ENCODE measurements around the gene TIGD6.

The TIGD6 gene

DNA sequence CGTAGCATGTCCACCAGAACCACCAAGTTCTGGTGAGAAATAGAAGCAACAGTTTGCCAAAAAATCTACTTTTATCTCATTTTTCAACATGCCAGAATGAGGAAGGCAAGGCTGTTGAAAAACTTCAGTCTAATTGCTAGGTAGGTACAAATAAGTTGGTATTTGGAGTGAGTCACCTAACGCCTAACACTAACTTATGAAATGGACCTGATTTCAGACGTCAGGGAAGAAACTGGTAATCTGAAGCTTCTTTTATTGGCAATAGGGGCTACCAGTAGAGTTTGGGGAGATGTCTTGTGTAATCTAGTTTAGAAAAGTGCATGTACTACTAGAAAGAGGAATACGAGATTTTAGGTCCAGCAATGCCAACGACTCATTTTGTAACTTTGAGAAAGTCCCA lies 51.5 kb downstream of the TIGD6 start:
- POLR2A ChIA-PET: interaction anchor here (1.0 kb wide), 1 partner anchor 11 kb away, joined by 6 read pairs; the partner anchor contains the start of gene SLC26A2
- Histone ChIP-seq H3K27ac (ENCODE audit: extremely low read depth, low read depth, low read length) (no peak overlapping the region), H3K9me3 (ENCODE audit: control insufficient read depth, insufficient read depth, low read depth, low read length) (no peaks in the 10 kb centered on the region), H3K4me3 (ENCODE audit: low read depth, low read length) (no peak overlapping the region), H3K4me1 (ENCODE audit: control insufficient read depth, insufficient read depth, low read length) (no peaks in the 10 kb centered on the region), H3K36me3 (ENCODE audit: control insufficient read depth in 2 of 2, insufficient read depth in 1 of 2, low read length in 2 of 2) (no peaks in the 10 kb centered on the region)
- CTCF ChIA-PET: interaction anchor here (0.6 to 1.7 kb wide), 4 partner anchors 8 to 47 kb away, joined by 3 to 7 read pairs (median 4); no protein-coding TSS in a partner anchor
- TF ChIP-seq ZNF555 (tag by site-specific recombination; conservative IDR thresholded peaks at IDR 0.05) (no peak), SP3 (tag by site-specific recombination; IDR thresholded peaks at IDR 0.05) (no peak), ZBTB17 (tag by site-specific recombination; IDR thresholded peaks at IDR 0.05) (no peak), HOXD13 (CRISPR knock-in tag; IDR thresholded peaks at IDR 0.05; ENCODE audit: borderline replicate concordance) (no peak), GLIS2 (tag by site-specific recombination; IDR thresholded peaks at IDR 0.05) (no peak), ZNF585B (tag by site-specific recombination; IDR thresholded peaks at IDR 0.05) (no peak), ZNF510 (tag by site-specific recombination; IDR thresholded peaks at IDR 0.05; ENCODE audit: insufficient replicate concordance) (no peak), ZNF302 (tag by site-specific recombination; IDR thresholded peaks at IDR 0.05; ENCODE audit: low read depth) (no peak), MZF1 (tag by site-specific recombination; IDR thresholded peaks at IDR 0.05; ENCODE audit: borderline replicate concordance) (no peak), ZBTB21 (tag by site-specific recombination; IDR thresholded peaks at IDR 0.05) (no peak), ZNF366 (tag by site-specific recombination; conservative IDR thresholded peaks at IDR 0.05) (no peak), ZEB2 (tag by site-specific recombination; IDR thresholded peaks at IDR 0.05) (no peak), ZNF791 (tag by site-specific recombination; IDR thresholded peaks at IDR 0.05) (no peak)
- TF ChIP-seq, protein P1, sequence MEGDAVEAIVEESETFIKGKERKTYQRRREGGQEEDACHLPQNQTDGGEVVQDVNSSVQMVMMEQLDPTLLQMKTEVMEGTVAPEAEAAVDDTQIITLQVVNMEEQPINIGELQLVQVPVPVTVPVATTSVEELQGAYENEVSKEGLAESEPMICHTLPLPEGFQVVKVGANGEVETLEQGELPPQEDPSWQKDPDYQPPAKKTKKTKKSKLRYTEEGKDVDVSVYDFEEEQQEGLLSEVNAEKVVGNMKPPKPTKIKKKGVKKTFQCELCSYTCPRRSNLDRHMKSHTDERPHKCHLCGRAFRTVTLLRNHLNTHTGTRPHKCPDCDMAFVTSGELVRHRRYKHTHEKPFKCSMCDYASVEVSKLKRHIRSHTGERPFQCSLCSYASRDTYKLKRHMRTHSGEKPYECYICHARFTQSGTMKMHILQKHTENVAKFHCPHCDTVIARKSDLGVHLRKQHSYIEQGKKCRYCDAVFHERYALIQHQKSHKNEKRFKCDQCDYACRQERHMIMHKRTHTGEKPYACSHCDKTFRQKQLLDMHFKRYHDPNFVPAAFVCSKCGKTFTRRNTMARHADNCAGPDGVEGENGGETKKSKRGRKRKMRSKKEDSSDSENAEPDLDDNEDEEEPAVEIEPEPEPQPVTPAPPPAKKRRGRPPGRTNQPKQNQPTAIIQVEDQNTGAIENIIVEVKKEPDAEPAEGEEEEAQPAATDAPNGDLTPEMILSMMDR (tag by site-specific recombination; IDR thresholded peaks at IDR 0.05): no peak
- TF ChIP-seq, protein P2, sequence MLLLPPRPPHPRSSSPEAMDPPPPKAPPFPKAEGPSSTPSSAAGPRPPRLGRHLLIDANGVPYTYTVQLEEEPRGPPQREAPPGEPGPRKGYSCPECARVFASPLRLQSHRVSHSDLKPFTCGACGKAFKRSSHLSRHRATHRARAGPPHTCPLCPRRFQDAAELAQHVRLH (tag by site-specific recombination; IDR thresholded peaks at IDR 0.05): no peak

DNA sequence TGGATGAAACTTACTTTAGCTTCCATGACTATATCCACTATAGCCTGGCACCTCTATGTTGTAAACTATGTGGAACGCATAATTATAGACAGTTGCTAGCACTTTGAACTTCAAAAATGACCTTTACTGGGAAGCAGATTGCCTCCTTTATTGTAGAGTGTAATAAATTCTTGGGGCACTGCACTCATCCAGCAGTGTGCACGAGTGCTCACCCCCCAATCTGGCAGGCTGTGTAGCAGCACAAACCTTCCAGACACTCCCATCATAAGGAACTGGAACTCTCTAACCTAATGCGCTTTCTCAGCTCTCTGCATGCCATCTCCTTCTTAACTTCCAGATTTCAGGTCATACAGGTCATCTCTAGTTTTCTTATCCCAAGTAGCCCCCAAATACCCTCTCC lies 54.3 kb downstream of the TIGD6 start:
- POLR2A ChIA-PET: no interaction called here
- CTCF ChIA-PET: interaction anchor here (0.9 to 1.9 kb wide), 3 partner anchors 11 to 45 kb away, joined by 3 to 8 read pairs (median 5); partner anchors contain the start of gene SLC26A2
- no peak for TF ChIP-seq ZNF404 (tag by site-specific recombination; IDR thresholded peaks at IDR 0.05)
- no peak for TF ChIP-seq BCL11B (tag by site-specific recombination; IDR thresholded peaks at IDR 0.05; ENCODE audit: low read depth)
- TF ChIP-seq ZNF558 (tag by site-specific recombination; IDR thresholded peaks at IDR 0.05): no peak
- TF ChIP-seq ZNF335 (tag by site-specific recombination; conservative IDR thresholded peaks at IDR 0.05): no peak
- no peak for TF ChIP-seq ZNF350 (tag by site-specific recombination; IDR thresholded peaks at IDR 0.05)
- TF ChIP-seq, protein P3, sequence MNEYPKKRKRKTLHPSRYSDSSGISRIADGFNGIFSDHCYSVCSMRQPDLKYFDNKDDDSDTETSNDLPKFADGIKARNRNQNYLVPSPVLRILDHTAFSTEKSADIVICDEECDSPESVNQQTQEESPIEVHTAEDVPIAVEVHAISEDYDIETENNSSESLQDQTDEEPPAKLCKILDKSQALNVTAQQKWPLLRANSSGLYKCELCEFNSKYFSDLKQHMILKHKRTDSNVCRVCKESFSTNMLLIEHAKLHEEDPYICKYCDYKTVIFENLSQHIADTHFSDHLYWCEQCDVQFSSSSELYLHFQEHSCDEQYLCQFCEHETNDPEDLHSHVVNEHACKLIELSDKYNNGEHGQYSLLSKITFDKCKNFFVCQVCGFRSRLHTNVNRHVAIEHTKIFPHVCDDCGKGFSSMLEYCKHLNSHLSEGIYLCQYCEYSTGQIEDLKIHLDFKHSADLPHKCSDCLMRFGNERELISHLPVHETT (tag by site-specific recombination; IDR thresholded peaks at IDR 0.05): no peak
- TF ChIP-seq ZNF670 (tag by site-specific recombination; IDR thresholded peaks at IDR 0.05; ENCODE audit: low read depth): no peak
- TF ChIP-seq ZNF610 (tag by site-specific recombination; IDR thresholded peaks at IDR 0.05; ENCODE audit: borderline replicate concordance): no peak
- no peak for TF ChIP-seq ZNF37A (tag by site-specific recombination; IDR thresholded peaks at IDR 0.05)
- TF ChIP-seq, protein P4, sequence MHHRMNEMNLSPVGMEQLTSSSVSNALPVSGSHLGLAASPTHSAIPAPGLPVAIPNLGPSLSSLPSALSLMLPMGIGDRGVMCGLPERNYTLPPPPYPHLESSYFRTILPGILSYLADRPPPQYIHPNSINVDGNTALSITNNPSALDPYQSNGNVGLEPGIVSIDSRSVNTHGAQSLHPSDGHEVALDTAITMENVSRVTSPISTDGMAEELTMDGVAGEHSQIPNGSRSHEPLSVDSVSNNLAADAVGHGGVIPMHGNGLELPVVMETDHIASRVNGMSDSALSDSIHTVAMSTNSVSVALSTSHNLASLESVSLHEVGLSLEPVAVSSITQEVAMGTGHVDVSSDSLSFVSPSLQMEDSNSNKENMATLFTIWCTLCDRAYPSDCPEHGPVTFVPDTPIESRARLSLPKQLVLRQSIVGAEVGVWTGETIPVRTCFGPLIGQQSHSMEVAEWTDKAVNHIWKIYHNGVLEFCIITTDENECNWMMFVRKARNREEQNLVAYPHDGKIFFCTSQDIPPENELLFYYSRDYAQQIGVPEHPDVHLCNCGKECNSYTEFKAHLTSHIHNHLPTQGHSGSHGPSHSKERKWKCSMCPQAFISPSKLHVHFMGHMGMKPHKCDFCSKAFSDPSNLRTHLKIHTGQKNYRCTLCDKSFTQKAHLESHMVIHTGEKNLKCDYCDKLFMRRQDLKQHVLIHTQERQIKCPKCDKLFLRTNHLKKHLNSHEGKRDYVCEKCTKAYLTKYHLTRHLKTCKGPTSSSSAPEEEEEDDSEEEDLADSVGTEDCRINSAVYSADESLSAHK (tag by site-specific recombination; IDR thresholded peaks at IDR 0.05): no peak
- no peak for TF ChIP-seq KLF1 (tag by site-specific recombination; IDR thresholded peaks at IDR 0.05)
- TF ChIP-seq ZNF133 (tag by site-specific recombination; IDR thresholded peaks at IDR 0.05): no peak
- TF ChIP-seq, protein P5, sequence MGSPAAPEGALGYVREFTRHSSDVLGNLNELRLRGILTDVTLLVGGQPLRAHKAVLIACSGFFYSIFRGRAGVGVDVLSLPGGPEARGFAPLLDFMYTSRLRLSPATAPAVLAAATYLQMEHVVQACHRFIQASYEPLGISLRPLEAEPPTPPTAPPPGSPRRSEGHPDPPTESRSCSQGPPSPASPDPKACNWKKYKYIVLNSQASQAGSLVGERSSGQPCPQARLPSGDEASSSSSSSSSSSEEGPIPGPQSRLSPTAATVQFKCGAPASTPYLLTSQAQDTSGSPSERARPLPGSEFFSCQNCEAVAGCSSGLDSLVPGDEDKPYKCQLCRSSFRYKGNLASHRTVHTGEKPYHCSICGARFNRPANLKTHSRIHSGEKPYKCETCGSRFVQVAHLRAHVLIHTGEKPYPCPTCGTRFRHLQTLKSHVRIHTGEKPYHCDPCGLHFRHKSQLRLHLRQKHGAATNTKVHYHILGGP (tag by site-specific recombination; IDR thresholded peaks at IDR 0.05): no peak
- no peak for TF ChIP-seq ZNF433 (tag by site-specific recombination; IDR thresholded peaks at IDR 0.05; ENCODE audit: low read depth)
- TF ChIP-seq ZSCAN23 (tag by site-specific recombination; IDR thresholded peaks at IDR 0.05): no peak
- no peak for TF ChIP-seq ZNF621 (tag by site-specific recombination; IDR thresholded peaks at IDR 0.05)
- TF ChIP-seq HOXD13 (CRISPR knock-in tag; IDR thresholded peaks at IDR 0.05; ENCODE audit: borderline replicate concordance): no peak

More for the DNA sequence above, 54.3 kb downstream of the TIGD6 start:
- H3K27ac ChIP-seq (ENCODE audit: extremely low read depth, low read depth, low read length): no peak overlapping the region
- H3K36me3 ChIP-seq (ENCODE audit: control insufficient read depth in 2 of 2, insufficient read depth in 1 of 2, low read length in 2 of 2): no peaks in the 10 kb centered on the region
- H3K9me3 ChIP-seq (ENCODE audit: control insufficient read depth, insufficient read depth, low read depth, low read length): no peaks in the 10 kb centered on the region
- no peaks in the 10 kb centered on the region for H3K4me1 ChIP-seq (ENCODE audit: control insufficient read depth, insufficient read depth, low read length)
- H3K4me3 ChIP-seq (ENCODE audit: low read depth, low read length): no peak overlapping the region
